Vagina (tissue), 2 donors: ENCODE results near the gene HOXB9.

ENCODE experiments used
- CTCF ChIP-seq, 3 experiments: fragments of 450-650 bp in 2 of 3; fragments of 200-600 bp in 1 of 3; sonication (generic) in 1 of 3; IDR thresholded peaks; one replicate each; pipeline ENCODE4 v1.5.1; 2017 to 2019; ENCODE audit warnings: antibody characterized with exemption in 3 of 3, mild to moderate bottlenecking in 2 of 3, moderate library complexity in 2 of 3
- POLR2A ChIP-seq, 2 donors: fragments of 450-650 bp; IDR thresholded peaks; one replicate each; pipeline ENCODE4 v1.6.1; 2017; ENCODE audit warnings: antibody characterized with exemption in 2 of 2, mild to moderate bottlenecking in 2 of 2, moderate library complexity in 2 of 2

GRCh38 chr17:48577330-48577945 is 48.7 kb downstream of the HOXB9 start:
- no peak for TF ChIP-seq CTCF (IDR thresholded peaks at IDR 0.05)
- TF ChIP-seq POLR2A (IDR thresholded peaks at IDR 0.05) = no peak
